BJ (cell line): ENCODE data around the gene DDR1. TPM values are rescaled to one million over a fixed set of nuclear protein-coding genes. Genes with fewer than 3 reads are reported as not detected.
"Not testable (repeated sequence)": the region's sequence is repeated elsewhere in the genome, so short reads cannot be mapped to it uniquely, and the experiment has no call there.

Source experiments
- CTCF ChIA-PET: fragments of 350-600 bp; formaldehyde crosslinking; extraction: SDS; loops from one replicate; lab custom pipeline; 2021; ENCODE audit warnings: antibody characterized with exemption, inconsistent platforms; lab: Yijun Ruan, JAX
- POLR2A ChIA-PET: fragments of 300-600 bp; sonication (Branson Sonifier 250); formaldehyde crosslinking; extraction: SDS; loops from one replicate; lab custom pipeline; 2021; ENCODE audit warnings: antibody characterized with exemption; lab: Charles Lee
- DNase-seq: peaks from one replicate; pipeline ENCODE4 v3.0.0-alpha.2; 2011; ENCODE audit warnings: low read depth
- H3K27me3 ChIP-seq: 2 replicates; pipeline ENCODE4 v1.6.0; 2011; ENCODE audit warnings: low read length; ENCODE audit not compliant: control insufficient read depth, insufficient read depth
- H3K36me3 ChIP-seq: 2 replicates; pipeline ENCODE4 v1.5.1; 2011; ENCODE audit warnings: low read length; ENCODE audit not compliant: control insufficient read depth, insufficient read depth
- H3K4me3 ChIP-seq: 2 replicates; pipeline ENCODE4 v1.5.1; 2011; ENCODE audit warnings: low read depth, mild to moderate bottlenecking, control low read depth, low read length
- polyA plus RNA-seq: library from polyadenylated mRNA; depleted of rRNA; stranded (reverse); fragments of >200 nt; gene quantifications from 2 replicates; pipeline ENCODE4 v1.2.3, GENCODE V29; 2011
- TF ChIP-seq, protein P1 (sequence below): IDR thresholded peaks from 2 replicates; pipeline ENCODE4 v1.5.1; 2011; ENCODE audit warnings: low read depth, mild to moderate bottlenecking, control low read depth, inconsistent platforms, low read length, moderate library complexity; ENCODE audit not compliant: insufficient read depth

The DDR1 gene
- polyA plus RNA-seq, 1 experiment: 17.0 TPM

DNA sequence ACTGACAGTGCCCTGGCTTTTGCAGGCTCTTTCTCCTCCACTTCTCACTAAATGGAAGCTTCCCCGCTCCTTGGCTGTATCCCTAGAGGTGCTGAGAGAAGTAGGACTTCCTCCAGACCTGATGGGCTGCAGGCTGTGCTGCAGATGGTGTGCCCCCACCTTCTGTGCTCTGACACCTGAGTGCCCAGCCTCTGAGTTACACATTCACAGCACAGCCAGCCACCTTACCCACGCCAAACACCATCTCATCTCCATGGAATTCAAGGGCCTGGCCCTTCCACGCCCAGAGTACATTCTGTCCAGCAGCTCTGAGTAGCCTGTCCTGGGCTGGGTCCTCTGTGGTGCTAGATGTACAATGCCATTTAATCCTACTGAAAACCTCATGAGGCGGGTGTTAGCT is 42.3 kb downstream of the DDR1 start:
- CTCF ChIA-PET: interaction anchor here (0.5 to 4.3 kb wide), 7 partner anchors 11 to 159 kb away, joined by 3 to 33 read pairs (median 4); partner anchors contain the start of gene MUCL3
- DNase-seq: no peak
- Histone ChIP-seq H3K4me3 (no peak overlapping the region), H3K36me3 (peaks cover 16% of the 10 kb centered on the region), H3K27me3 (no peaks in the 10 kb centered on the region)
- POLR2A ChIA-PET: no interaction called here
- TF ChIP-seq, protein P1, sequence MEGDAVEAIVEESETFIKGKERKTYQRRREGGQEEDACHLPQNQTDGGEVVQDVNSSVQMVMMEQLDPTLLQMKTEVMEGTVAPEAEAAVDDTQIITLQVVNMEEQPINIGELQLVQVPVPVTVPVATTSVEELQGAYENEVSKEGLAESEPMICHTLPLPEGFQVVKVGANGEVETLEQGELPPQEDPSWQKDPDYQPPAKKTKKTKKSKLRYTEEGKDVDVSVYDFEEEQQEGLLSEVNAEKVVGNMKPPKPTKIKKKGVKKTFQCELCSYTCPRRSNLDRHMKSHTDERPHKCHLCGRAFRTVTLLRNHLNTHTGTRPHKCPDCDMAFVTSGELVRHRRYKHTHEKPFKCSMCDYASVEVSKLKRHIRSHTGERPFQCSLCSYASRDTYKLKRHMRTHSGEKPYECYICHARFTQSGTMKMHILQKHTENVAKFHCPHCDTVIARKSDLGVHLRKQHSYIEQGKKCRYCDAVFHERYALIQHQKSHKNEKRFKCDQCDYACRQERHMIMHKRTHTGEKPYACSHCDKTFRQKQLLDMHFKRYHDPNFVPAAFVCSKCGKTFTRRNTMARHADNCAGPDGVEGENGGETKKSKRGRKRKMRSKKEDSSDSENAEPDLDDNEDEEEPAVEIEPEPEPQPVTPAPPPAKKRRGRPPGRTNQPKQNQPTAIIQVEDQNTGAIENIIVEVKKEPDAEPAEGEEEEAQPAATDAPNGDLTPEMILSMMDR: no peak

DNA sequence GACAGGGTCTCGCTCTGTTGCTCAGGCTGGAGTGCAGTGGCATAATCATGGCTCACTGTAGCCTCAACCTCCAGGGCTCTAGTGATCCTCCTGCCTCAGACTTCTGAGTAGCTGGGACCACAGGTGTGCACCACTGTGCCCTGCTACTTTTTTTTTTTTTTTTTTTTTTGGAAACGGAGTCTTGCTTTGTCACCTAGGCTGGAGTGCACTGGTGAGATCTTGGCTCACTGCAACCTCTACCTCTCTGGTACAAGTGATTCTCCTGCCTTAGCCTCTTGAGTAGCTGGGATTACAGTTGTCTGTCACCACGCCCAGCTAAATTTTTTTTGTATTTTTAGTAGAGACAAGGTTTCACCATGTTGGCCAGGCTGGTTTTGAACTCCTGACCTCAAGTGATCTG is 42.8 kb downstream of the DDR1 start:
- H3K27me3 ChIP-seq, POLR2A ChIA-PET, DNase-seq, H3K4me3 ChIP-seq: not testable (repeated sequence)
- CTCF ChIA-PET: interaction anchor here (1.1 to 4.3 kb wide), 4 partner anchors 11 to 159 kb away, joined by 3 to 33 read pairs (median 4); no protein-coding TSS in a partner anchor
- peaks cover 13% of the 10 kb centered on the region for H3K36me3 ChIP-seq

DNA sequence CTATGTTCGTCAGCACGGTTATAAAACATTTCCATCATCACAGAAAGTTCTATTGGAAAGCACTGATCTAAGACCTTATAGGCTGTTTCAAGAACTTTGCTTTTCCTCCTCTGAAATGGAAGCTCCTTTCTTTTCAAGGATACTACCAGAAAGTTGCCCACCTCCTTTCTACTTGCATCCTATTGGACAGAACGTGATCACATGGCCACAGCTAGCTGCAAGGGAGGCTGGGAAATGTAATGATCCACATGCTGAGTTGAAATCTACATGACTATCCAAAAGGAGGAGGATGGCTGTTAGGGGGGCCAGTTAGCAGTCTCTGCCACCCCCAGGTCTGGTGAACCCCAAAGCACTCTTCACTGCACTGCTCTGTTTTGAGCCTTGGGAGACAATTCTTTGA is 44.4 kb downstream of the DDR1 start:
- no peaks in the 10 kb centered on the region; the same call in 1 of the 2 replicates for H3K27me3 ChIP-seq
- H3K4me3 ChIP-seq: no peak overlapping the region
- ChIA-PET POLR2A (no interaction called here), CTCF (interaction anchor here (2.5 kb wide), 1 partner anchor 142 kb away, joined by 6 read pairs; no protein-coding TSS in a partner anchor)
- H3K36me3 ChIP-seq: peaks cover 5% of the 10 kb centered on the region
- DNase-seq: no peak
- TF ChIP-seq, protein P1: no peak

DNA sequence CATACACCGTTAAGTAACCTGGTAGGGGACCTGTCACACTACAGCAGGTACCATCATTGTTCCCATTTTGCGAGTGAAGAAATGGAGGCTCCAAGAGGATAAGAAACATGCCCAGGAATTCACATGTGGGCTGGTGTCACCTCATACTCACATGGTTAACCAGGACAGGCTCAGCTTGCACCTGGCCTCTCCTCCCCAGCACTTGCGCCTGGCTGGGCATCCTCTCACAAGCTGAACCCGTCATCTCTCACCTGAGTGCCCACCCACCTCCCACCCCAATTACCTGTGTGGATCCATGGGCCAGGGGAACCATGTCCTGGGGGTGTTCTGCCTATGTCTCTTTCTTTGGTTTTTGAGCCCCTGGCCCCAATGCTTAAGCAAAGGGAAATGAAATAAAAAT is 46.2 kb downstream of the DDR1 start:
- TF ChIP-seq, protein P1: no peak
- CTCF ChIA-PET: interaction anchor here (1.0 to 3.4 kb wide), 6 partner anchors 10 to 149 kb away, joined by 4 to 26 read pairs (median 9); partner anchors contain the start of genes MUCL3 and VARS2
- POLR2A ChIA-PET: no interaction called here
- DNase-seq: no peak
- Histone ChIP-seq H3K36me3 (peaks cover 5% of the 10 kb centered on the region), H3K27me3 (no peaks in the 10 kb centered on the region; the same call in 1 of the 2 replicates), H3K4me3 (no peak overlapping the region)

DNA sequence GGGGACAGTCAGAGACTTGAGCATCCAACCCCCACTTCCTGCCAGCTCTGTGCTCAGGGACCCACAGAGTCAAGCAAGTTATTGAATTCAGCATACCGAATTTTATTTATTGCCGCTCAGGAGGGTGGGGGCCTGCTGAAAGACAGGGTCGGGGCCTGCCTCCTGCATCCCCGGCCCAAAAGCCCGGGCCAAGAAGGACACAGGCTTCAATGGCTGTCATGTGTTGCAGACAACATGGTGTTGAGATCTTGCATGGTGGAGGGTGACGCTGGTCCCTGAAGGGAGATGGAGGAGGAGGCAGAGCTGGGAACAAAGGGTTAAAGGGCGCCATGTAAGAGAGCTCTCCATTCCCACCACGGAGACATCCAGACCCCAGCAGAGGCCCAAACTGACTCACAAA is 47.0 kb downstream of the DDR1 start:
- TF ChIP-seq, protein P1: no peak
- ChIA-PET POLR2A (no interaction called here), CTCF (interaction anchor here (0.9 to 3.4 kb wide), 6 partner anchors 10 to 148 kb away, joined by 4 to 26 read pairs (median 9); partner anchors contain the start of genes MUCL3 and VARS2)
- DNase-seq: no peak
- H3K36me3 ChIP-seq: peaks cover 2% of the 10 kb centered on the region
- H3K27me3 ChIP-seq: no peaks in the 10 kb centered on the region; the same call in 1 of the 2 replicates
- no peak overlapping the region for H3K4me3 ChIP-seq
